ENCODE data around the gene LIN52.
A peak's percentile ranks its signal among the peaks of the same experiment; 100 is the strongest.

GRCh38 chr14:74085047-74085637 lies 386 bp downstream of the LIN52 start:
- TF ChIP-seq CEBPB (IDR thresholded peaks at IDR 0.05; ENCODE audit: borderline replicate concordance, low read depth, low read length) (no peak), MYNN (CRISPR knock-in tag; IDR thresholded peaks at IDR 0.05; ENCODE audit: low read depth) (0 out of 2 replicates have a peak, but pooled peaks have one; percentile 5), HDAC2 (CRISPR knock-in tag; IDR thresholded peaks at IDR 0.05) (0 out of 2 replicates have a peak, but pooled peaks have one; percentile 0), CTCF (CRISPR knock-in tag; IDR thresholded peaks at IDR 0.05) (no peak), EP300 (IDR thresholded peaks at IDR 0.05; ENCODE audit: low read depth in 2 of 2, low read length in 2 of 2) (no peak), EP300 (CRISPR knock-in tag; IDR thresholded peaks at IDR 0.05; ENCODE audit: borderline replicate concordance) (no peak), ZBTB34 (CRISPR knock-in tag; IDR thresholded peaks at IDR 0.05) (no peak), ZBTB20 (CRISPR knock-in tag; IDR thresholded peaks at IDR 0.05; ENCODE audit: borderline replicate concordance, low read depth) (no peak), ZZZ3 (CRISPR knock-in tag; IDR thresholded peaks at IDR 0.05; ENCODE audit: borderline replicate concordance) (no peak)
- TF ChIP-seq, protein P1, sequence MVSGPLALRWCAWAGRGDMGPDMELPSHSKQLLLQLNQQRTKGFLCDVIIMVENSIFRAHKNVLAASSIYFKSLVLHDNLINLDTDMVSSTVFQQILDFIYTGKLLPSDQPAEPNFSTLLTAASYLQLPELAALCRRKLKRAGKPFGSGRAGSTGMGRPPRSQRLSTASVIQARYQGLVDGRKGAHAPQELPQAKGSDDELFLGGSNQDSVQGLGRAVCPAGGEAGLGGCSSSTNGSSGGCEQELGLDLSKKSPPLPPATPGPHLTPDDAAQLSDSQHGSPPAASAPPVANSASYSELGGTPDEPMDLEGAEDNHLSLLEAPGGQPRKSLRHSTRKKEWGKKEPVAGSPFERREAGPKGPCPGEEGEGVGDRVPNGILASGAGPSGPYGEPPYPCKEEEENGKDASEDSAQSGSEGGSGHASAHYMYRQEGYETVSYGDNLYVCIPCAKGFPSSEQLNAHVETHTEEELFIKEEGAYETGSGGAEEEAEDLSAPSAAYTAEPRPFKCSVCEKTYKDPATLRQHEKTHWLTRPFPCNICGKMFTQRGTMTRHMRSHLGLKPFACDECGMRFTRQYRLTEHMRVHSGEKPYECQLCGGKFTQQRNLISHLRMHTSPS (CRISPR knock-in tag; IDR thresholded peaks at IDR 0.05; ENCODE audit: low read depth), result no peak

All from HepG2 (cell line).